ENCODE results near the gene BHLHE23.

BHLHE23 gene

GRCh38 chr20:63004607-63005364 is 2.0 kb downstream of the BHLHE23 start:
- Mint-ChIP-seq H3K27ac (no peak overlapping the region), H3K36me3 (ENCODE audit: low read depth) (no peaks in the 10 kb centered on the region), H3K27me3 (peaks cover 91% of the 10 kb centered on the region), H3K4me3 (no peak overlapping the region), H3K9me3 (no peaks in the 10 kb centered on the region), H3K4me1 (ENCODE audit: low read depth) (peaks cover 12% of the 10 kb centered on the region)
- intact Hi-C loops (cut with micrococcal nuclease): loop anchor here (5.0 to 10.0 kb wide), 2 partner anchors 100 to 132 kb away; no protein-coding TSS in a partner anchor

- H3K9me3 Mint-ChIP-seq: no peaks in the 10 kb centered on the region
- peaks cover 91% of the 10 kb centered on the region for H3K27me3 Mint-ChIP-seq
- H3K4me3 Mint-ChIP-seq: no peak overlapping the region
- H3K36me3 Mint-ChIP-seq (ENCODE audit: low read depth): no peaks in the 10 kb centered on the region
- intact Hi-C loops (cut with micrococcal nuclease): loop anchor here (10.0 kb wide), 1 partner anchor 99 kb away; no protein-coding TSS in a partner anchor
- H3K4me1 Mint-ChIP-seq (ENCODE audit: low read depth): peaks cover 5% of the 10 kb centered on the region
- H3K27ac Mint-ChIP-seq: no peak overlapping the region
Observed at GRCh38 chr20:63003546-63003945, 3.2 kb downstream of the BHLHE23 start.

GRCh38 chr20:63002511-63002910 is 4.3 kb downstream of the BHLHE23 start:
- Mint-ChIP-seq H3K4me1 (ENCODE audit: low read depth) (peaks cover 7% of the 10 kb centered on the region), H3K4me3 (no peak overlapping the region), H3K27me3 (peaks cover 91% of the 10 kb centered on the region), H3K9me3 (no peaks in the 10 kb centered on the region), H3K36me3 (ENCODE audit: low read depth) (no peaks in the 10 kb centered on the region), H3K27ac (no peak overlapping the region)
- intact Hi-C loops (cut with micrococcal nuclease): loop anchor here (10.0 kb wide), 1 partner anchor 98 kb away; no protein-coding TSS in a partner anchor

GRCh38 chr20:63000958-63001357 is 5.8 kb downstream of the BHLHE23 start:
- intact Hi-C loops (cut with micrococcal nuclease): loop anchor here (10.0 kb wide), 1 partner anchor 96 kb away; no protein-coding TSS in a partner anchor
- H3K4me3 Mint-ChIP-seq: no peak overlapping the region
- peaks cover 9% of the 10 kb centered on the region for H3K4me1 Mint-ChIP-seq (ENCODE audit: low read depth)
- no peaks in the 10 kb centered on the region for H3K36me3 Mint-ChIP-seq (ENCODE audit: low read depth)
- no peak overlapping the region for H3K27ac Mint-ChIP-seq
- no peaks in the 10 kb centered on the region for H3K9me3 Mint-ChIP-seq
- H3K27me3 Mint-ChIP-seq: peaks cover 94% of the 10 kb centered on the region

- Mint-ChIP-seq H3K9me3 (no peaks in the 10 kb centered on the region), H3K4me3 (no peak overlapping the region), H3K4me1 (ENCODE audit: low read depth) (peaks cover 9% of the 10 kb centered on the region), H3K27ac (no peak overlapping the region), H3K36me3 (ENCODE audit: low read depth) (no peaks in the 10 kb centered on the region), H3K27me3 (peaks cover 94% of the 10 kb centered on the region)
- intact Hi-C loops (cut with micrococcal nuclease): loop anchor here (10.0 kb wide), 1 partner anchor 95 kb away; no protein-coding TSS in a partner anchor
Observed at GRCh38 chr20:63000036-63000435, 6.7 kb downstream of the BHLHE23 start.

GRCh38 chr20:62999580-62999979 is 7.2 kb downstream of the BHLHE23 start:
- Mint-ChIP-seq H3K27me3 (peaks cover 94% of the 10 kb centered on the region), H3K4me1 (ENCODE audit: low read depth) (peaks cover 9% of the 10 kb centered on the region), H3K9me3 (no peaks in the 10 kb centered on the region), H3K4me3 (no peak overlapping the region), H3K36me3 (ENCODE audit: low read depth) (no peaks in the 10 kb centered on the region), H3K27ac (no peak overlapping the region)
- intact Hi-C loops (cut with micrococcal nuclease): no loop called here

- Mint-ChIP-seq H3K4me1 (ENCODE audit: low read depth) (peaks cover 9% of the 10 kb centered on the region), H3K27me3 (peaks cover 92% of the 10 kb centered on the region), H3K9me3 (no peaks in the 10 kb centered on the region), H3K4me3 (no peak overlapping the region), H3K36me3 (ENCODE audit: low read depth) (no peaks in the 10 kb centered on the region), H3K27ac (no peak overlapping the region)
- intact Hi-C loops (cut with micrococcal nuclease): no loop called here
Observed at GRCh38 chr20:62998449-62998848, 8.3 kb downstream of the BHLHE23 start.

GRCh38 chr20:62997417-62998035 is 9.2 kb downstream of the BHLHE23 start:
- H3K27ac Mint-ChIP-seq: no peak overlapping the region
- peaks cover 89% of the 10 kb centered on the region for H3K27me3 Mint-ChIP-seq
- peaks cover 9% of the 10 kb centered on the region for H3K4me1 Mint-ChIP-seq (ENCODE audit: low read depth)
- H3K4me3 Mint-ChIP-seq: no peak overlapping the region
- no peaks in the 10 kb centered on the region for H3K36me3 Mint-ChIP-seq (ENCODE audit: low read depth)
- intact Hi-C loops (cut with micrococcal nuclease): no loop called here
- H3K9me3 Mint-ChIP-seq: no peaks in the 10 kb centered on the region

GRCh38 chr20:62996596-62996982 is 10.2 kb downstream of the BHLHE23 start:
- no peak overlapping the region for H3K27ac Mint-ChIP-seq
- H3K4me1 Mint-ChIP-seq (ENCODE audit: low read depth): peaks cover 9% of the 10 kb centered on the region

GRCh38 chr20:62995898-62996595 is 10.7 kb downstream of the BHLHE23 start:
- Mint-ChIP-seq H3K4me1 (ENCODE audit: low read depth) (peaks cover 9% of the 10 kb centered on the region), H3K27ac (no peak overlapping the region), H3K4me3 (no peak overlapping the region), H3K9me3 (no peaks in the 10 kb centered on the region), H3K36me3 (ENCODE audit: low read depth) (no peaks in the 10 kb centered on the region), H3K27me3 (peaks cover 88% of the 10 kb centered on the region)
- intact Hi-C loops (cut with micrococcal nuclease): no loop called here

More at GRCh38 chr20:62996596-62996982, 10.2 kb downstream of the BHLHE23 start:
- peaks cover 88% of the 10 kb centered on the region for H3K27me3 Mint-ChIP-seq
- H3K4me3 Mint-ChIP-seq: no peak overlapping the region
- intact Hi-C loops (cut with micrococcal nuclease): no loop called here
- no peaks in the 10 kb centered on the region for H3K36me3 Mint-ChIP-seq (ENCODE audit: low read depth)
- no peaks in the 10 kb centered on the region for H3K9me3 Mint-ChIP-seq

GRCh38 chr20:62995481-62995880 is 11.3 kb downstream of the BHLHE23 start:
- H3K27me3 Mint-ChIP-seq: peaks cover 88% of the 10 kb centered on the region
- no peaks in the 10 kb centered on the region for H3K36me3 Mint-ChIP-seq (ENCODE audit: low read depth)
- H3K9me3 Mint-ChIP-seq: no peaks in the 10 kb centered on the region
- peaks cover 9% of the 10 kb centered on the region for H3K4me1 Mint-ChIP-seq (ENCODE audit: low read depth)
- intact Hi-C loops (cut with micrococcal nuclease): no loop called here
- H3K4me3 Mint-ChIP-seq: no peak overlapping the region
- H3K27ac Mint-ChIP-seq: no peak overlapping the region

GRCh38 chr20:62994869-62995281 is 11.9 kb downstream of the BHLHE23 start:
- no peak overlapping the region for H3K4me3 Mint-ChIP-seq
- peaks cover 87% of the 10 kb centered on the region for H3K27me3 Mint-ChIP-seq
- H3K4me1 Mint-ChIP-seq (ENCODE audit: low read depth): peaks cover 9% of the 10 kb centered on the region
- H3K36me3 Mint-ChIP-seq (ENCODE audit: low read depth): no peaks in the 10 kb centered on the region
- intact Hi-C loops (cut with micrococcal nuclease): no loop called here
- no peak overlapping the region for H3K27ac Mint-ChIP-seq
- H3K9me3 Mint-ChIP-seq: no peaks in the 10 kb centered on the region

GRCh38 chr20:62993856-62994494 is 12.8 kb downstream of the BHLHE23 start:
- intact Hi-C loops (cut with micrococcal nuclease): no loop called here
- Mint-ChIP-seq H3K4me1 (ENCODE audit: low read depth) (peaks cover 14% of the 10 kb centered on the region), H3K27me3 (peaks cover 82% of the 10 kb centered on the region), H3K9me3 (no peaks in the 10 kb centered on the region), H3K27ac (no peak overlapping the region), H3K4me3 (no peak overlapping the region), H3K36me3 (ENCODE audit: low read depth) (no peaks in the 10 kb centered on the region)

Data from dendritic cell treated with granulocyte-macrophage colony-stimulating factor and Interleukin-4, amounts not matched to agents 40 ng/mL and 50 ng/mL, for 4 days (primary cell).